Panc1 (cell line): ENCODE results near the gene CDK4. TPM values are rescaled to one million over a fixed set of nuclear protein-coding genes. Genes with fewer than 3 reads are reported as not detected.

Source experiments
- ATAC-seq: fragments of 200-7000 bp; cut with Tn5 transposase; 2 replicates; pipeline ENCODE4 v1.9.1; 2020; ENCODE audit warnings: mild to moderate bottlenecking, moderate library complexity
- Bru-seq: library from RNA; stranded (reverse); fragments of 400-500 nt; gene quantifications from one replicate; lab custom pipeline; 2021; lab: Mats Ljungman, UMichigan
- BruChase-seq, 2 experiments: library from RNA; stranded (reverse); fragments of 400-500 nt; gene quantifications; one replicate each; lab custom pipeline; 2021; lab: Mats Ljungman, UMichigan
- BruUV-seq: library from RNA; stranded (reverse); fragments of 400-500 nt; replicated peaks from 2 replicates; lab custom pipeline; 2021; lab: Mats Ljungman, UMichigan
- CTCF ChIA-PET: fragments of 300-600 bp; sonication (Branson Sonifier 250); formaldehyde crosslinking; loops from one replicate; lab custom pipeline; 2022; ENCODE audit warnings: antibody characterized with exemption; lab: Charles Lee
- POLR2A ChIA-PET: fragments of 300-600 bp; sonication (Branson Sonifier 250); formaldehyde crosslinking; loops from one replicate; lab custom pipeline; 2022; ENCODE audit warnings: antibody characterized with exemption; lab: Charles Lee
- DNase-seq: peaks from one replicate; pipeline ENCODE4 v3.0.0-alpha.2; 2010; ENCODE audit warnings: low read depth, low spot score
- H3K27ac ChIP-seq: 2 replicates; pipeline ENCODE4 v1.5.1; 2011; ENCODE audit warnings: mild to moderate bottlenecking, low read length, inconsistent platforms
- H3K27me3 ChIP-seq: fragments of 200-500 bp; sonication (Bioruptor generic); 2 replicates; pipeline ENCODE4 v1.6.0; 2014; ENCODE audit warnings: low read length, inconsistent platforms; ENCODE audit not compliant: control insufficient read depth, insufficient read depth
- H3K36me3 ChIP-seq: fragments of 200-500 bp; sonication (Bioruptor generic); 2 replicates; pipeline ENCODE4 v1.5.1; 2014; ENCODE audit warnings: inconsistent platforms, mild to moderate bottlenecking, low read length, moderate library complexity; ENCODE audit not compliant: control insufficient read depth, insufficient read depth
- H3K4me1 ChIP-seq: 2 replicates; pipeline ENCODE4 v1.5.1; 2011; ENCODE audit warnings: inconsistent platforms, mild to moderate bottlenecking, low read length, moderate library complexity; ENCODE audit not compliant: control insufficient read depth, insufficient read depth
- H3K4me3 ChIP-seq, 2 experiments: 2 replicates each; pipeline ENCODE4 v1.5.1; 2011 to 2012; ENCODE audit warnings: low read depth in 2 of 2, low read length in 2 of 2, mild to moderate bottlenecking in 2 of 2, inconsistent platforms in 1 of 2, moderate library complexity in 1 of 2
- H3K9me3 ChIP-seq: fragments of 200-500 bp; sonication (Bioruptor generic); 2 replicates; pipeline ENCODE4 v1.5.1; 2014; ENCODE audit warnings: low read depth, mild to moderate bottlenecking, inconsistent platforms, low read length, moderate library complexity; ENCODE audit not compliant: control insufficient read depth, insufficient read depth
- POLR2AphosphoS5 ChIP-seq: IDR thresholded peaks from 2 replicates; pipeline ENCODE4 v1.6.1; 2012; ENCODE audit warnings: mild to moderate bottlenecking, low read depth, low read length, moderate library complexity
- SIN3A ChIP-seq: IDR thresholded peaks from 2 replicates; pipeline ENCODE4 v1.6.1; 2012; ENCODE audit warnings: low read depth, mild to moderate bottlenecking, low read length, moderate library complexity, borderline replicate concordance; ENCODE audit not compliant: insufficient read depth
- TCF7L2 ChIP-seq: IDR thresholded peaks from 2 replicates; pipeline ENCODE4 v1.6.1; 2011; ENCODE audit warnings: mild to moderate bottlenecking, low read depth, low read length, inconsistent platforms
- in situ Hi-C: cut with HindIII; loops from 2 replicates; pipeline ENCODE4 v1.10.0; 2016; ENCODE audit warnings: low sequenced_read_pairs, low pct_unique_long_range_greater_than_20kb
- intact Hi-C: fragments of 100-400 bp; cut with micrococcal nuclease; formaldehyde crosslinking; loops from one replicate; pipeline ENCODE4 v1.10.0; 2022; ENCODE audit not compliant: unreplicated experiment
- long read RNA-seq: library from polyadenylated mRNA; unstranded; transcript quantifications from one replicate; pipeline ENCODE4 v2.0.0, GENCODE V29; 2021; ENCODE audit not compliant: unreplicated experiment
- polyA plus RNA-seq: library from polyadenylated mRNA; unstranded; fragments of >200 nt; gene quantifications from one replicate; pipeline ENCODE4 v1.2.1, GENCODE V29; 2012; ENCODE audit warnings: missing spikeins; ENCODE audit not compliant: insufficient read length
- total RNA-seq: library from RNA; stranded (reverse); gene quantifications from one replicate; pipeline ENCODE4 v1.2.1, GENCODE V29; 2021; ENCODE audit not compliant: unreplicated experiment
- TF ChIP-seq, protein P1 (sequence below): fragments of 450-650 bp; IDR thresholded peaks from 2 replicates; pipeline ENCODE4 v1.5.1; 2017; ENCODE audit warnings: mild to moderate bottlenecking
- TF ChIP-seq, protein P2 (sequence below), 2 experiments: IDR thresholded peaks; 2 replicates each; pipeline ENCODE4 v1.6.1; 2011 to 2012; ENCODE audit warnings: low read depth in 2 of 2, control low read depth in 1 of 2, low read length in 1 of 2, mild to moderate bottlenecking in 1 of 2, moderate library complexity in 1 of 2; ENCODE audit not compliant: insufficient read depth in 1 of 2

Gene CDK4
- total RNA-seq (201 TPM), Bru-seq, nascent RNA (percentile 95 among the genes with signal in this experiment), BruChase-seq, experiment 1, labeled RNA remaining after a 2-hour chase (percentile 96 among the genes with signal in this experiment), BruChase-seq, experiment 2, labeled RNA remaining after a 6-hour chase (percentile 98 among the genes with signal in this experiment)
- 205 TPM for polyA plus RNA-seq
- long read RNA-seq, transcript CDK4-201 (8 exons, 2,076 nt): major isoform, 247 of 265 reads
- long read RNA-seq, partial matches to known transcripts: 6 of 265 reads
- long read RNA-seq, other reads (novel, unspliced or antisense): 9 of 265 reads

DNA sequence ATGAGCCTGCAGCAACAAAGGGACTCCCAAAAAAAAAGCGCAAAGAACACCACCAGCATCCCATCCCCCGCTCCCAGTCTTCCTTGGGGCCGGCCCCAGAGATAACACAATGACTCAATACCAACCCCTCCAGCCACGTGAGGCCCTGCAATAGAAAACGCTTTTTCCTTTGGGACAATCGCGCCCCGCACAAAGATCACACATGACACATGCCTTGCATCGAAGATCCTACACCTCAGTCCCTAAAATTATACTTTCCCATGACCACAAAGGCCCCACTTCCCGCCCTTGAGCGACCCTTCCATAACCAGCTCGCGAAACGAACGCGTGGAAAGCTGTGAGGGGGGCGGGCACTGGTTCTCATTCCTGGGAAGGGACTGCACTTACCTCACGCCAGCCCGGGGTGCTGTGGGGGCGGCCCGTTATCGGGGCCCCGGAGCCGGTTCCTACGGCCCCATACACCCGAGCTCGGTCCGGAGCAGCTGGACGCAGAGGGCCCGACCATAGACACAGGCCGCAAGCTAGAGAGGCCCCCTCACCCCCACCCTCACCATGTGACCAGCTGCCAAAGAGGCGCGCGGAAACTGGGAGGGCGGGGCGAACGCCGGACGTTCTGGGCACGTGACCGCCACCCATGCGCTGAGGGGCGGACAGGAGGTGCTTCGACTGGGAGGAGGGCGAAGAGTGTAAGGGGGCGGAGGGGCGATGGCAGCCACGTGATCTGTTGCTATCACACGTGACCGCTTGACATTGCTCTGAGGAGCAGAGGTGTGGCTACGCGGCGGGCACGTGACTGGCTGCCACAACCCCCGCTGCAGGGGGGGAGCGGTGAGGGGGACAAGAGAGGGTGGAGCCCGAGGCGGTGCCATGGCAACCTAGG is at the start of gene CDK4:
TSS of gene CDK4 (minus strand) at position 523 of the 880 bp plus-strand sequence. CDS start 593 bp downstream, outside the sequence.
- TF ChIP-seq, protein P1, sequence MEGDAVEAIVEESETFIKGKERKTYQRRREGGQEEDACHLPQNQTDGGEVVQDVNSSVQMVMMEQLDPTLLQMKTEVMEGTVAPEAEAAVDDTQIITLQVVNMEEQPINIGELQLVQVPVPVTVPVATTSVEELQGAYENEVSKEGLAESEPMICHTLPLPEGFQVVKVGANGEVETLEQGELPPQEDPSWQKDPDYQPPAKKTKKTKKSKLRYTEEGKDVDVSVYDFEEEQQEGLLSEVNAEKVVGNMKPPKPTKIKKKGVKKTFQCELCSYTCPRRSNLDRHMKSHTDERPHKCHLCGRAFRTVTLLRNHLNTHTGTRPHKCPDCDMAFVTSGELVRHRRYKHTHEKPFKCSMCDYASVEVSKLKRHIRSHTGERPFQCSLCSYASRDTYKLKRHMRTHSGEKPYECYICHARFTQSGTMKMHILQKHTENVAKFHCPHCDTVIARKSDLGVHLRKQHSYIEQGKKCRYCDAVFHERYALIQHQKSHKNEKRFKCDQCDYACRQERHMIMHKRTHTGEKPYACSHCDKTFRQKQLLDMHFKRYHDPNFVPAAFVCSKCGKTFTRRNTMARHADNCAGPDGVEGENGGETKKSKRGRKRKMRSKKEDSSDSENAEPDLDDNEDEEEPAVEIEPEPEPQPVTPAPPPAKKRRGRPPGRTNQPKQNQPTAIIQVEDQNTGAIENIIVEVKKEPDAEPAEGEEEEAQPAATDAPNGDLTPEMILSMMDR: no peak
- no peak for TF ChIP-seq TCF7L2
- TF ChIP-seq, protein P2, sequence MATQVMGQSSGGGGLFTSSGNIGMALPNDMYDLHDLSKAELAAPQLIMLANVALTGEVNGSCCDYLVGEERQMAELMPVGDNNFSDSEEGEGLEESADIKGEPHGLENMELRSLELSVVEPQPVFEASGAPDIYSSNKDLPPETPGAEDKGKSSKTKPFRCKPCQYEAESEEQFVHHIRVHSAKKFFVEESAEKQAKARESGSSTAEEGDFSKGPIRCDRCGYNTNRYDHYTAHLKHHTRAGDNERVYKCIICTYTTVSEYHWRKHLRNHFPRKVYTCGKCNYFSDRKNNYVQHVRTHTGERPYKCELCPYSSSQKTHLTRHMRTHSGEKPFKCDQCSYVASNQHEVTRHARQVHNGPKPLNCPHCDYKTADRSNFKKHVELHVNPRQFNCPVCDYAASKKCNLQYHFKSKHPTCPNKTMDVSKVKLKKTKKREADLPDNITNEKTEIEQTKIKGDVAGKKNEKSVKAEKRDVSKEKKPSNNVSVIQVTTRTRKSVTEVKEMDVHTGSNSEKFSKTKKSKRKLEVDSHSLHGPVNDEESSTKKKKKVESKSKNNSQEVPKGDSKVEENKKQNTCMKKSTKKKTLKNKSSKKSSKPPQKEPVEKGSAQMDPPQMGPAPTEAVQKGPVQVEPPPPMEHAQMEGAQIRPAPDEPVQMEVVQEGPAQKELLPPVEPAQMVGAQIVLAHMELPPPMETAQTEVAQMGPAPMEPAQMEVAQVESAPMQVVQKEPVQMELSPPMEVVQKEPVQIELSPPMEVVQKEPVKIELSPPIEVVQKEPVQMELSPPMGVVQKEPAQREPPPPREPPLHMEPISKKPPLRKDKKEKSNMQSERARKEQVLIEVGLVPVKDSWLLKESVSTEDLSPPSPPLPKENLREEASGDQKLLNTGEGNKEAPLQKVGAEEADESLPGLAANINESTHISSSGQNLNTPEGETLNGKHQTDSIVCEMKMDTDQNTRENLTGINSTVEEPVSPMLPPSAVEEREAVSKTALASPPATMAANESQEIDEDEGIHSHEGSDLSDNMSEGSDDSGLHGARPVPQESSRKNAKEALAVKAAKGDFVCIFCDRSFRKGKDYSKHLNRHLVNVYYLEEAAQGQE (IDR thresholded peaks at IDR 0.05; ENCODE audit: insufficient read depth in 1 of 2, low read depth in 2 of 2, low read length in 1 of 2): 0 out of 4 replicates have a peak, but pooled peaks of 1 of the 2 experiments have one; percentile 23
- peak; percentile 85 for TF ChIP-seq POLR2AphosphoS5
- TF ChIP-seq SIN3A: peak; percentile 83; the same call in 1 of the 2 replicates
- DNase-seq (peak; percentile 97), ATAC-seq (peak; percentile 87)
- TSS peak; percentile 94 for BruUV-seq
- Histone ChIP-seq H3K36me3 (peaks cover 18% of the 10 kb centered on the region), H3K4me3 (peak within 1 kb of the TSS; percentile 85 to 98), H3K27ac (peak within 1 kb of the TSS; percentile 98), H3K9me3 (no peaks in the 10 kb centered on the region), H3K27me3 (peaks cover 9% of the 10 kb centered on the region), H3K4me1 (peaks cover 14% of the 10 kb centered on the region)
- in situ Hi-C loops (no loop called here), intact Hi-C loops (no loop called here)
- ChIA-PET POLR2A (interaction anchor here (0.5 kb wide), 1 partner anchor 1923 kb away, joined by 12 read pairs; no protein-coding TSS in a partner anchor), CTCF (no interaction called here)

DNA sequence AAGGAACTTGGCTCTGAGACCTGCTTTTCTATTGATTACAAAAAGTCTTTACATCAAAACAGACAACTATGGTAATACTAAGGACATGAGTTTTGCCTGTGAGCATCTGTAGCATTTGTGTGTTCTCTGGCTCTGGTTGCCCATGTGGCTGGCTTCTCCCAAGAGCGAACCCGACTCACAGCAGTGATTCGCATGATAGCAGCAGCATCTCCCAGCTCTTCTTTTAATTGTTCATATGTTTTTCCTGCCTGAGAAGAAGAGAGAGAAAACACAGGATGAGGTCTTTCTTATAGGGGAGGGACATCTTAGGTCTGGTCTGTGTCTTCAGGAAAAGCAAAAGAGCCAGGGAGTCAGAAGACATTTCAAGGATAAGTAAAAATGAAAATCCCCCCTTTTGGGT is 48.9 kb upstream of the CDK4 start:
- TF ChIP-seq, protein P2 (IDR thresholded peaks at IDR 0.05; ENCODE audit: insufficient read depth in 1 of 2, low read depth in 2 of 2, low read length in 1 of 2): no peak
- TF ChIP-seq, protein P1: no peak
- TF ChIP-seq TCF7L2: no peak
- TF ChIP-seq SIN3A: no peak
- TF ChIP-seq POLR2AphosphoS5: no peak
- intact Hi-C loops (no loop called here), in situ Hi-C loops (no loop called here)
- Histone ChIP-seq H3K36me3 (peaks cover 3% of the 10 kb centered on the region), H3K27ac (no peak overlapping the region), H3K27me3 (no peaks in the 10 kb centered on the region), H3K9me3 (no peaks in the 10 kb centered on the region), H3K4me3 (no peak overlapping the region), H3K4me1 (no peaks in the 10 kb centered on the region)
- no TSS peak for BruUV-seq
- DNase-seq (no peak), ATAC-seq (no peak)
- ChIA-PET CTCF (interaction anchor here (0.6 kb wide), 1 partner anchor 115 kb away, joined by 7 read pairs; no protein-coding TSS in a partner anchor), POLR2A (interaction anchor here (0.6 kb wide), 1 partner anchor 274 kb away, joined by 3 read pairs; no protein-coding TSS in a partner anchor)
